OCI-LY3 (cell line): ENCODE measurements around the gene PIK3R3.
"Not testable (repeated sequence)": the region's sequence is repeated elsewhere in the genome, so short reads cannot be mapped to it uniquely, and the experiment has no call there.

Experiments used
- CTCF ChIP-seq: fragments of 200-600, 300-600 bp; sonication (generic); IDR thresholded peaks from 2 replicates; pipeline ENCODE4 v1.5.1; 2014; ENCODE audit warnings: antibody characterized with exemption, low read length, low read depth
- EZH2phosphoT487 ChIP-seq: fragments of 200-600 bp; shearing (Covaris generic); IDR thresholded peaks from 2 replicates; pipeline ENCODE4 v1.6.1; 2018; ENCODE audit warnings: antibody characterized with exemption, mixed run types, low read depth

DNA sequence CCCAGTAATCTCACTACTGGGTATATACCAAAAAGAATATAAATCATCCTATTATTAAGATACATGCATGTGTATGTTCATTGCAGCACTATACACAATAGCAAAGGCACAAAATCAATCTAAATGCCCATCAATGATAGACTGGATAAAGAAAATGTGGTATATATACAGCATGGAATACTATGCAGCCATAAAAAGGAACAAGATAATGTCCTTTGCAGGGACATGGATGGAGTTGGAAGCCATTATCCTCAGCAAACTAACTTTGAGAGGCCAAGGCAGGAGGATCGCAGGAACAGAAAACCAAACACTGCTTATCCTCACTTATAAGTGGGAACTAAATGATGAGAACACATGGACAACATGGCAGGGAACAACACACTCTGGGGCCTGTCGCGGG lies 37.3 kb downstream of the PIK3R3 start:
- TF ChIP-seq CTCF, EZH2phosphoT487: not testable (repeated sequence)
